ENCODE measurements around the gene PLXNA4. TPM values are rescaled to one million over a fixed set of nuclear protein-coding genes. Genes with fewer than 3 reads are reported as not detected.
"Not testable (repeated sequence)": the region's sequence is repeated elsewhere in the genome, so short reads cannot be mapped to it uniquely, and the experiment has no call there.

The PLXNA4 gene
- total RNA-seq, 1 donor from 2014 or later = 0.38 TPM

GRCh38 chr7:132181946-132182685, 394.2 kb downstream of the PLXNA4 start:
- H3K36me3 Mint-ChIP-seq (ENCODE audit: insufficient read depth) = no peaks in the 10 kb centered on the region
- no peak for DNase-seq (ENCODE audit: low spot score, unreplicated experiment)
- TF ChIP-seq, protein P1, sequence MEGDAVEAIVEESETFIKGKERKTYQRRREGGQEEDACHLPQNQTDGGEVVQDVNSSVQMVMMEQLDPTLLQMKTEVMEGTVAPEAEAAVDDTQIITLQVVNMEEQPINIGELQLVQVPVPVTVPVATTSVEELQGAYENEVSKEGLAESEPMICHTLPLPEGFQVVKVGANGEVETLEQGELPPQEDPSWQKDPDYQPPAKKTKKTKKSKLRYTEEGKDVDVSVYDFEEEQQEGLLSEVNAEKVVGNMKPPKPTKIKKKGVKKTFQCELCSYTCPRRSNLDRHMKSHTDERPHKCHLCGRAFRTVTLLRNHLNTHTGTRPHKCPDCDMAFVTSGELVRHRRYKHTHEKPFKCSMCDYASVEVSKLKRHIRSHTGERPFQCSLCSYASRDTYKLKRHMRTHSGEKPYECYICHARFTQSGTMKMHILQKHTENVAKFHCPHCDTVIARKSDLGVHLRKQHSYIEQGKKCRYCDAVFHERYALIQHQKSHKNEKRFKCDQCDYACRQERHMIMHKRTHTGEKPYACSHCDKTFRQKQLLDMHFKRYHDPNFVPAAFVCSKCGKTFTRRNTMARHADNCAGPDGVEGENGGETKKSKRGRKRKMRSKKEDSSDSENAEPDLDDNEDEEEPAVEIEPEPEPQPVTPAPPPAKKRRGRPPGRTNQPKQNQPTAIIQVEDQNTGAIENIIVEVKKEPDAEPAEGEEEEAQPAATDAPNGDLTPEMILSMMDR (IDR thresholded peaks at IDR 0.05; ENCODE audit: unreplicated experiment) = no peak
- peaks cover 6% of the 10 kb centered on the region for H3K9me3 Mint-ChIP-seq (ENCODE audit: low read depth)
- no peak overlapping the region for H3K27ac Mint-ChIP-seq
- H3K27me3 Mint-ChIP-seq = no peaks in the 10 kb centered on the region
- H3K4me1 Mint-ChIP-seq (ENCODE audit: low read depth) = no peaks in the 10 kb centered on the region
- H3K4me3 Mint-ChIP-seq (ENCODE audit: low read depth) = no peak overlapping the region

- Mint-ChIP-seq H3K27ac (no peak overlapping the region), H3K36me3 (ENCODE audit: insufficient read depth) (no peaks in the 10 kb centered on the region)
Observed at GRCh38 chr7:132181371-132181770, 394.9 kb downstream of the PLXNA4 start.

GRCh38 chr7:132180481-132180880, 395.8 kb downstream of the PLXNA4 start:
- no peaks in the 10 kb centered on the region for H3K36me3 Mint-ChIP-seq (ENCODE audit: insufficient read depth)
- no peaks in the 10 kb centered on the region for H3K27me3 Mint-ChIP-seq
- H3K4me1 Mint-ChIP-seq (ENCODE audit: low read depth) = no peaks in the 10 kb centered on the region
- no peak overlapping the region for H3K4me3 Mint-ChIP-seq (ENCODE audit: low read depth)
- TF ChIP-seq, protein P1 (IDR thresholded peaks at IDR 0.05; ENCODE audit: unreplicated experiment) = no peak
- no peaks in the 10 kb centered on the region for H3K9me3 Mint-ChIP-seq (ENCODE audit: low read depth)
- DNase-seq (ENCODE audit: low spot score, unreplicated experiment) = no peak
- H3K27ac Mint-ChIP-seq = no peak overlapping the region

More at GRCh38 chr7:132181371-132181770, 394.9 kb downstream of the PLXNA4 start:
- no peak for DNase-seq (ENCODE audit: low spot score, unreplicated experiment)
- Mint-ChIP-seq H3K4me3 (ENCODE audit: low read depth) (no peak overlapping the region), H3K27me3 (no peaks in the 10 kb centered on the region), H3K4me1 (ENCODE audit: low read depth) (no peaks in the 10 kb centered on the region), H3K9me3 (ENCODE audit: low read depth) (no peaks in the 10 kb centered on the region)
- TF ChIP-seq, protein P1 (IDR thresholded peaks at IDR 0.05; ENCODE audit: unreplicated experiment) = no peak

DNA sequence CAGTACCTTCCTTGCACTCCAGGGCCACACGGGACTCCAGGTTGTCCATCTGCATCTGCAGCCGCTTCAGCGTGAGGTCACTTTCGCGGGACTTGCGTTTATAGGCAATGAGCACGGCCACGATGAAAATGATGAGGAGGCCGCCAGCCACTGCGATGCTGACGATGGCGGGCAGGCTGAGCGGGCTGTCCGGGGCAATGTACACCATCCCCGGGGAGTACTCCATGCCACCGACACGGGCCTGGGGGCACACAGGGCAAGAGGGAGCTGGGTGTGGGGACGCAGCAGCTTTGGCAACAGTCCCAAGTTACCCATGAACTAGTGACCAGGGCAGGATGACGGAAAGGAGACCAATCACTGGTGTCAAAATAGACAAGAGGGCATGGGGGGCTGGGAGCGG, 396.6 kb downstream of the PLXNA4 start:
- no peaks in the 10 kb centered on the region for H3K27me3 Mint-ChIP-seq
- H3K4me3 Mint-ChIP-seq (ENCODE audit: low read depth) = no peak overlapping the region

DNA sequence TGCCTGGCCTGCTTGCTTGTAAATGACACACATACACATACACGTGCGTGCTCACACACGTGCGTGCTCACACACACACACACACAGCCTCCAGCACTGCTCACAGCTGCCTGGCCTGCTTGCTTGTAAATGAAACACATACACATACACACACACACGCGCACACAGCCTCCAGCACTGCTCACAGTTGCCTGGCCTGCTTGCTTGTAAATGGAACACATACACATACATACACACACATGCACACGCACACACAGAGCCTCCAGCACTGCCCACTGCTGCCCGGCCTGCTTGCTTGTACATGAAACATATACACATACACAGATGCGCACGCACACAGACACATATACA, 397.2 kb downstream of the PLXNA4 start:
- no peak for DNase-seq (ENCODE audit: low spot score, unreplicated experiment)
- Mint-ChIP-seq H3K36me3 (ENCODE audit: insufficient read depth) (no peaks in the 10 kb centered on the region), H3K9me3 (ENCODE audit: low read depth) (no peaks in the 10 kb centered on the region), H3K4me1 (ENCODE audit: low read depth) (no peaks in the 10 kb centered on the region), H3K4me3 (ENCODE audit: low read depth) (no peak overlapping the region), H3K27me3 (no peaks in the 10 kb centered on the region), H3K27ac (no peak overlapping the region)
- TF ChIP-seq, protein P1 (IDR thresholded peaks at IDR 0.05; ENCODE audit: unreplicated experiment) = no peak

More for the DNA sequence above, 396.6 kb downstream of the PLXNA4 start:
- no peaks in the 10 kb centered on the region for H3K9me3 Mint-ChIP-seq (ENCODE audit: low read depth)
- no peaks in the 10 kb centered on the region for H3K36me3 Mint-ChIP-seq (ENCODE audit: insufficient read depth)
- TF ChIP-seq, protein P1 (IDR thresholded peaks at IDR 0.05; ENCODE audit: unreplicated experiment) = no peak
- H3K4me1 Mint-ChIP-seq (ENCODE audit: low read depth) = no peaks in the 10 kb centered on the region
- H3K27ac Mint-ChIP-seq = no peak overlapping the region
- DNase-seq (ENCODE audit: low spot score, unreplicated experiment) = no peak

GRCh38 chr7:132178402-132179079, 397.7 kb downstream of the PLXNA4 start:
- H3K9me3 Mint-ChIP-seq (ENCODE audit: low read depth); H3K27ac Mint-ChIP-seq; H3K36me3 Mint-ChIP-seq (ENCODE audit: insufficient read depth); H3K4me1 Mint-ChIP-seq (ENCODE audit: low read depth); H3K4me3 Mint-ChIP-seq (ENCODE audit: low read depth); H3K27me3 Mint-ChIP-seq; DNase-seq (ENCODE audit: low spot score, unreplicated experiment): not testable (repeated sequence)

Measured in progenitor cell of endocrine pancreas (in vitro differentiated cells).